OCI-LY7 (cell line): ENCODE measurements around the gene HDHD2. TPM values are rescaled to one million over a fixed set of nuclear protein-coding genes. Genes with fewer than 3 reads are reported as not detected.

ENCODE experiments used
- BruUV-seq: library from RNA; stranded (reverse); fragments of 400-500 nt; replicated peaks from 2 replicates; lab custom pipeline; 2021; lab: Mats Ljungman, UMichigan
- CTCF ChIA-PET: fragments of 300-600 bp; sonication (Branson Sonifier 250); formaldehyde crosslinking; loops from one replicate; lab custom pipeline; 2022; ENCODE audit warnings: antibody characterized with exemption; ENCODE audit not compliant: unreplicated experiment; lab: Charles Lee
- POLR2A ChIA-PET: fragments of 300-600 bp; sonication (Branson Sonifier 250); formaldehyde crosslinking; loops from one replicate; lab custom pipeline; 2022; ENCODE audit warnings: antibody characterized with exemption; lab: Charles Lee
- DNase-seq: peaks from one replicate; pipeline ENCODE4 v3.0.0-alpha.2; 2015; ENCODE audit warnings: low spot score
- H2AFZ ChIP-seq: fragments of 200-600 bp; sonication (generic), shearing (Covaris generic); 2 replicates; pipeline ENCODE4 v1.6.1; 2014; ENCODE audit warnings: mild to moderate bottlenecking, antibody characterized with exemption, low read length, moderate library complexity
- H3K27ac ChIP-seq: fragments of 200-600 bp; sonication (generic); 2 replicates; pipeline ENCODE4 v1.5.1; 2014; ENCODE audit warnings: mixed run types, low read depth, mild to moderate bottlenecking, moderate library complexity, low read length, inconsistent platforms; ENCODE audit not compliant: poor library complexity, severe bottlenecking
- H3K36me3 ChIP-seq: fragments of 200-600 bp; sonication (generic); 2 replicates; pipeline ENCODE4 v1.6.1; 2014; ENCODE audit warnings: mild to moderate bottlenecking, antibody characterized with exemption, low read length, moderate library complexity, mixed read lengths; ENCODE audit not compliant: insufficient read depth
- H3K4me1 ChIP-seq: fragments of 200-600 bp; sonication (generic); 2 replicates; pipeline ENCODE4 v1.5.1; 2014; ENCODE audit warnings: mild to moderate bottlenecking, low read length; ENCODE audit not compliant: insufficient read depth, poor library complexity, severe bottlenecking
- H3K4me2 ChIP-seq: fragments of 200-600 bp; sonication (generic); 2 replicates; pipeline ENCODE4 v1.6.1; 2014; ENCODE audit warnings: mild to moderate bottlenecking, low read length
- H3K4me3 ChIP-seq: fragments of 200-600 bp; sonication (generic); 2 replicates; pipeline ENCODE4 v1.5.1; 2014; ENCODE audit warnings: mild to moderate bottlenecking, low read depth, low read length; ENCODE audit not compliant: poor library complexity, severe bottlenecking
- H3K79me2 ChIP-seq: fragments of 200-600 bp; sonication (generic); 2 replicates; pipeline ENCODE4 v1.6.1; 2016; ENCODE audit warnings: low read depth, mild to moderate bottlenecking, low read length, moderate library complexity, mixed read lengths; ENCODE audit not compliant: insufficient read depth
- H3K9me2 ChIP-seq: fragments of 200-600 bp; sonication (generic); 2 replicates; pipeline ENCODE4 v1.6.1; 2016; ENCODE audit warnings: mild to moderate bottlenecking, low read length, mixed read lengths; ENCODE audit not compliant: insufficient read depth
- H3K9me3 ChIP-seq: fragments of 200-600 bp; sonication (generic); 2 replicates; pipeline ENCODE4 v1.6.1; 2014; ENCODE audit warnings: mild to moderate bottlenecking, mixed run types, low read length, mixed read lengths
- H4K20me1 ChIP-seq: fragments of 200-600 bp; sonication (generic); 2 replicates; pipeline ENCODE4 v1.6.1; 2014; ENCODE audit warnings: mild to moderate bottlenecking, antibody characterized with exemption, low read length, moderate library complexity, mixed read lengths; ENCODE audit not compliant: insufficient read depth
- CTCF ChIP-seq: fragments of 200-600 bp; sonication (generic); conservative IDR thresholded peaks from 2 replicates; pipeline ENCODE4 v1.5.1; 2014; ENCODE audit warnings: mild to moderate bottlenecking, antibody characterized with exemption, low read length, moderate library complexity, mixed read lengths
- EZH2phosphoT487 ChIP-seq: fragments of 200-600 bp; sonication (generic); IDR thresholded peaks from 2 replicates; pipeline ENCODE4 v1.6.1; 2018; ENCODE audit warnings: low read depth, borderline replicate concordance, mild to moderate bottlenecking, mixed run types, antibody characterized with exemption, low read length, moderate library complexity, mixed read lengths
- intact Hi-C: fragments of 100-400 bp; cut with micrococcal nuclease; formaldehyde crosslinking; loops from one replicate; pipeline ENCODE4 v1.10.0; 2022; ENCODE audit not compliant: unreplicated experiment
- total RNA-seq, 2 experiments: library from RNA; depleted of rRNA in 1 of 2; stranded (reverse); fragments of >200 nt in 1 of 2; shearing (Covaris generic) in 1 of 2; gene quantifications; 2 replicates each; pipeline ENCODE4 v1.2.3, GENCODE V29; 2014 to 2022

The HDHD2 gene
- total RNA-seq, 2 experiments from 2014 or later: 8.4 to 19.0 TPM

- BruUV-seq: no TSS peak
- no peaks in the 10 kb centered on the region for H3K79me2 ChIP-seq
Observed at GRCh38 chr18:47141289-47141688, 9.0 kb downstream of the HDHD2 start.

DNA sequence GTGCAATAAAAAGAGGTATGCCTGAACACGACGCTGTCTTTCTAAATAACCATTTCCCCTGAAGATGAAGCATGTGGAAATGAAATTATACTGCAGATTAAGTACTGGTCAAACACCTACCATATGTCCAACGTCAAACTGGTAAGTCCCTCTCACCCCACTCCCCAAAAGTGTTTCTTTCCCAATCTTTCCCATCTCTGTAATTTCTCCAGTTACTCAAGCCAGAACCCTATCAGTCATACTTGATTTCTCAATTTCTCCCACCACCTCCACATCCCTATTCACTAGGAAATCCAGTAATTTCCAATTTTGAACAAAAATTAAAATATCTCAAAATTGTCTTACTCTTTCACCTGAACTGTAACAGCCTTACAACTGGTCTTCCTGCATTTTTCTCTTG, 29.2 kb downstream of the HDHD2 start:
- BruUV-seq: no TSS peak
- intact Hi-C loops: no loop called here

More at GRCh38 chr18:47141289-47141688, 9.0 kb downstream of the HDHD2 start:
- no peaks in the 10 kb centered on the region for H3K36me3 ChIP-seq
- H2AFZ ChIP-seq: no peak overlapping the region
- no peaks in the 10 kb centered on the region for H3K9me3 ChIP-seq
- H3K27ac ChIP-seq: no peak overlapping the region
- TF ChIP-seq EZH2phosphoT487 (no peak), CTCF (no peak)
- H4K20me1 ChIP-seq: no peaks in the 10 kb centered on the region
- CTCF ChIA-PET: no interaction called here
- H3K4me2 ChIP-seq: no peak overlapping the region
- DNase-seq: no peak
- POLR2A ChIA-PET: no interaction called here
- H3K9me2 ChIP-seq: no peaks in the 10 kb centered on the region
- intact Hi-C loops: no loop called here
- H3K4me3 ChIP-seq: no peak overlapping the region
- H3K4me1 ChIP-seq: no peaks in the 10 kb centered on the region

More for the DNA sequence above, 29.2 kb downstream of the HDHD2 start:
- H3K27ac ChIP-seq: no peak overlapping the region
- H3K9me2 ChIP-seq: no peaks in the 10 kb centered on the region
- no peak overlapping the region for H3K4me2 ChIP-seq
- H3K4me3 ChIP-seq: no peak overlapping the region
- no peaks in the 10 kb centered on the region for H4K20me1 ChIP-seq
- H3K79me2 ChIP-seq: no peaks in the 10 kb centered on the region
- H3K36me3 ChIP-seq: no peaks in the 10 kb centered on the region
- no peak for TF ChIP-seq EZH2phosphoT487
- TF ChIP-seq CTCF: no peak
- no peaks in the 10 kb centered on the region for H3K4me1 ChIP-seq
- H3K9me3 ChIP-seq: no peaks in the 10 kb centered on the region
- ChIA-PET POLR2A (no interaction called here), CTCF (no interaction called here)
- no peak for DNase-seq
- H2AFZ ChIP-seq: no peak overlapping the region
